Mesendoderm (in vitro differentiated cells): Measurements from ENCODE around the gene SPIN3.

ENCODE experiments used
- DNase-seq: peaks from one replicate; pipeline ENCODE4 v3.0.0; 2013
- H2AK5ac ChIP-seq: 2 replicates; pipeline ENCODE4 v1.6.1; 2013; ENCODE audit warnings: low read length, inconsistent platforms
- H2BK120ac ChIP-seq: 2 replicates; pipeline ENCODE4 v1.6.1; 2013; ENCODE audit warnings: low read depth, mild to moderate bottlenecking, low read length, moderate library complexity, mixed read lengths
- H2BK15ac ChIP-seq: replicated peaks from 2 replicates; pipeline ENCODE4 v1.6.1; 2013; ENCODE audit warnings: low read depth, mild to moderate bottlenecking, moderate library complexity
- H2BK5ac ChIP-seq: 2 replicates; pipeline ENCODE4 v1.6.1; 2013; ENCODE audit warnings: low read length, inconsistent platforms
- H3K18ac ChIP-seq: 2 replicates; pipeline ENCODE4 v1.6.1; 2013; ENCODE audit warnings: mild to moderate bottlenecking, low read length, mixed read lengths
- H3K23ac ChIP-seq: one replicate; pipeline ENCODE4 v1.6.1; 2013; ENCODE audit warnings: low read length
- H3K27ac ChIP-seq: 2 replicates; pipeline ENCODE4 v1.5.1; 2013; ENCODE audit warnings: low read depth, mild to moderate bottlenecking, inconsistent platforms, low read length, moderate library complexity
- H3K27me3 ChIP-seq: 2 replicates; pipeline ENCODE4 v1.6.1; 2013; ENCODE audit warnings: low read length, control low read depth, mild to moderate bottlenecking, inconsistent platforms; ENCODE audit not compliant: insufficient read depth, poor library complexity
- H3K36me3 ChIP-seq: 2 replicates; pipeline ENCODE4 v1.6.1; 2013; ENCODE audit warnings: low read length, inconsistent platforms; ENCODE audit not compliant: control insufficient read depth, insufficient read depth
- H3K4ac ChIP-seq: one replicate; pipeline ENCODE4 v1.6.1; 2013; ENCODE audit warnings: low read depth, mild to moderate bottlenecking, low read length, moderate library complexity
- H3K4me1 ChIP-seq: 2 replicates; pipeline ENCODE4 v1.6.1; 2013; ENCODE audit warnings: low read depth, low read length, inconsistent platforms; ENCODE audit not compliant: control insufficient read depth
- H3K4me2 ChIP-seq: 2 replicates; pipeline ENCODE4 v1.6.1; 2013; ENCODE audit warnings: low read length
- H3K4me3 ChIP-seq: 2 replicates; pipeline ENCODE4 v1.5.1; 2013; ENCODE audit warnings: mild to moderate bottlenecking, low read length
- H3K56ac ChIP-seq: one replicate; pipeline ENCODE4 v1.6.1; 2013; ENCODE audit warnings: low read length
- H3K79me1 ChIP-seq: 2 replicates; pipeline ENCODE4 v1.6.1; 2013; ENCODE audit warnings: low read length, inconsistent platforms
- H3K79me2 ChIP-seq: 2 replicates; pipeline ENCODE4 v1.6.1; 2013; ENCODE audit warnings: mild to moderate bottlenecking, low read length; ENCODE audit not compliant: control insufficient read depth, insufficient read depth
- H3K9ac ChIP-seq: 2 replicates; pipeline ENCODE4 v1.6.1; 2013; ENCODE audit warnings: low read length, inconsistent platforms
- H4K5ac ChIP-seq: one replicate; pipeline ENCODE4 v1.6.1; 2013; ENCODE audit warnings: low read length
- H4K8ac ChIP-seq: one replicate; pipeline ENCODE4 v1.6.1; 2013; ENCODE audit warnings: low read depth, mild to moderate bottlenecking, control low read depth, low read length, moderate library complexity
- WGBS: extraction: QIAGEN DNeasy Blood & Tissue Kit; methylation state at CpG from one replicate; pipeline ENCODE4 v1.1.7; 2013; ENCODE audit warnings: low lambda C conversion rate, missing lambda C conversion rate; ENCODE audit not compliant: insufficient coverage; ENCODE audit errors: extremely low coverage; 5-methylcytosine and 5-hydroxymethylcytosine counted together

SPIN3 gene

DNA sequence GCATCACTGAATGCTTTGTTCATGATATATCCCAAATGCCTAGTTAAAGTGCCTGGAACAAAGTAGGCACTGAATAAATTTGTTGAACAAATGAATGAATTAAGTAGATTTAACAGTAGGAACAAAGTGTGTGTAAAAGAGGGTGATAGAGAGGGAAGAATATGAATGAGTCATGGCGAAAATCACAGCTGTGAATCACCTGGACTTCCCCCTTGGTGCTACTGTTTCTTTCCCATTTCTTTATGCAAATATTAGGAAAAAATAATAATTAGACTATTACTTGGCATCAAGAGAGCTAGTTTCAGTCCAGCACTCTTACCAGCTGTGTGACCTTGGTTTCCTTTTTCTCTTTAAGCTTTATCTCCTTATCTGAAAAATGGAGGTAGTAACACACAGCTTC, 9.2 kb downstream of the SPIN3 start:
- Histone ChIP-seq H3K27ac (no peak overlapping the region), H4K5ac (no peak overlapping the region), H3K56ac (no peak overlapping the region), H3K18ac (no peak overlapping the region), H2BK120ac (no peak overlapping the region), H4K8ac (no peak overlapping the region), H3K36me3 (no peaks in the 10 kb centered on the region), H3K79me2 (no peaks in the 10 kb centered on the region), H2BK5ac (no peak overlapping the region), H3K4me2 (no peak overlapping the region), H2AK5ac (no peak overlapping the region), H3K79me1 (no peaks in the 10 kb centered on the region), H2BK15ac (no peak overlapping the region), H3K4ac (no peak overlapping the region), H3K4me3 (no peak overlapping the region), H3K27me3 (no peaks in the 10 kb centered on the region), H3K4me1 (no peaks in the 10 kb centered on the region), H3K9ac (no peak overlapping the region), H3K23ac (no peak overlapping the region)
- no CpG with 5 or more reads among the region's 1 CpG for WGBS
- DNase-seq = no peak

- Histone ChIP-seq H3K9ac (no peak overlapping the region), H3K4me3 (no peak overlapping the region), H3K79me2 (no peaks in the 10 kb centered on the region), H3K23ac (no peak overlapping the region), H3K36me3 (no peaks in the 10 kb centered on the region), H3K56ac (no peak overlapping the region), H3K18ac (no peak overlapping the region), H2BK15ac (no peak overlapping the region), H4K5ac (no peak overlapping the region), H2AK5ac (no peak overlapping the region), H3K4me1 (no peaks in the 10 kb centered on the region), H3K4ac (no peak overlapping the region), H2BK5ac (no peak overlapping the region), H4K8ac (no peak overlapping the region), H3K79me1 (no peaks in the 10 kb centered on the region), H3K27me3 (no peaks in the 10 kb centered on the region), H2BK120ac (no peak overlapping the region), H3K27ac (no peak overlapping the region), H3K4me2 (no peak overlapping the region)
- WGBS = no CpG with 5 or more reads among the region's 1 CpG
- DNase-seq = peak; percentile 62
Observed at GRCh38 chrX:56978172-56978571, 17.2 kb downstream of the SPIN3 start.

DNA sequence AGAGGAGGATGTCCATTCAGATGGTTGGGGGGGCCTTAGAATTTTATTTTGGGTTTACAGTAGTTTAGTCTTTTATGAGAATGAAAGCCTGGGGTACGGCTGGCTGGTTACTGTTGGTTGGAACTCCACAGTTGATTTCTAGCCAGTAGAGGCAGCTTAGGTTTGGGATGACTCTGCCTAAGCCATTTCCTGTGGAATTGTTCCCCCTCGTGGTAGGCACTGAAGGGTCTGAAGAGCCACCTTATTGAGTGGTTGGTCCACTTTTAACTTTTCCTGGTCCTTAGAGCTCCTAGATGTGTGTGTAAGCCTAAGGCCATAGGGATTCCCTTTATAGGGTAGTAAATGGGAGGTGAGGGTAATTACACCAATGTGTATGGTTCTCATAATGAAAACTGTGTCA, 19.7 kb downstream of the SPIN3 start:
- no peak overlapping the region for H3K9ac ChIP-seq
- no peak overlapping the region for H3K4ac ChIP-seq
- no peak overlapping the region for H3K4me3 ChIP-seq
- H3K79me1 ChIP-seq = no peaks in the 10 kb centered on the region
- H3K27me3 ChIP-seq = no peaks in the 10 kb centered on the region
- H3K23ac ChIP-seq = no peak overlapping the region
- no peaks in the 10 kb centered on the region for H3K79me2 ChIP-seq
- no peak overlapping the region for H3K18ac ChIP-seq
- WGBS = no CpG with 5 or more reads among the region's 2 CpGs
- H3K4me2 ChIP-seq = no peak overlapping the region
- H3K27ac ChIP-seq = no peak overlapping the region
- H4K8ac ChIP-seq = no peak overlapping the region
- no peak overlapping the region for H2AK5ac ChIP-seq
- H3K4me1 ChIP-seq = no peaks in the 10 kb centered on the region
- no peak overlapping the region for H2BK5ac ChIP-seq
- no peak overlapping the region for H2BK120ac ChIP-seq
- no peaks in the 10 kb centered on the region for H3K36me3 ChIP-seq
- no peak overlapping the region for H4K5ac ChIP-seq
- no peak overlapping the region for H2BK15ac ChIP-seq
- H3K56ac ChIP-seq = no peak overlapping the region
- DNase-seq = peak; percentile 16

DNA sequence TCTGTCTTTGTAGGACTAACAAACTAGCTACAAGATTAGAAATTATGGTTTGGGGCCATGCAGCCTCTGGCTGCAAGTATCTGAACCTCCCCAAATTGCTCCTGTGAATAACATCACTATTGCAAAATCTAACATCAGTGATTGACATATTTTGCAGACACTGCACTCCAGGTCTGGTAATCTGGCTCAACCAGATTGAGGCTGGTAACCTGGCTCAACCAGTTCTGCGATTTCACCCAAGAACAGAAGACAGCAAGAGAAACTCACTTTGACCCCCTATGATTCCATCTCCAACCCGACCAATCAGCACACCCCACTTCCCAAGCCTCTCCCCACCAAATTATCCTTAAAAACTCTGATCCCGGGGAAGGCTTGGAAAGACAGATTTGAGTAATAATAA, 20.9 kb downstream of the SPIN3 start:
- DNase-seq = no peak
- Histone ChIP-seq H3K23ac (no peak overlapping the region), H2AK5ac (no peak overlapping the region), H3K4me2 (no peak overlapping the region), H3K27ac (no peak overlapping the region), H3K27me3 (no peaks in the 10 kb centered on the region), H3K79me2 (no peaks in the 10 kb centered on the region), H3K4me3 (no peak overlapping the region), H3K4me1 (no peaks in the 10 kb centered on the region), H2BK15ac (no peak overlapping the region), H4K8ac (no peak overlapping the region), H3K18ac (no peak overlapping the region), H3K56ac (no peak overlapping the region), H3K79me1 (no peaks in the 10 kb centered on the region), H2BK5ac (no peak overlapping the region), H3K4ac (no peak overlapping the region), H4K5ac (no peak overlapping the region), H3K36me3 (no peaks in the 10 kb centered on the region), H3K9ac (no peak overlapping the region), H2BK120ac (no peak overlapping the region)
- WGBS = no CpG with 5 or more reads among the region's 3 CpGs

GRCh38 chrX:56969559-56969958, 25.8 kb downstream of the SPIN3 start:
- no peak overlapping the region for H3K4ac ChIP-seq
- H3K4me3 ChIP-seq = no peak overlapping the region
- H2BK5ac ChIP-seq = no peak overlapping the region
- H3K79me1 ChIP-seq = no peaks in the 10 kb centered on the region
- no peaks in the 10 kb centered on the region for H3K36me3 ChIP-seq
- no peak overlapping the region for H3K27ac ChIP-seq
- no peaks in the 10 kb centered on the region for H3K27me3 ChIP-seq
- no peak overlapping the region for H4K8ac ChIP-seq
- H2BK15ac ChIP-seq = no peak overlapping the region
- no peak overlapping the region for H3K23ac ChIP-seq
- H3K9ac ChIP-seq = no peak overlapping the region
- no peak for DNase-seq
- H3K56ac ChIP-seq = no peak overlapping the region
- no peak overlapping the region for H4K5ac ChIP-seq
- H3K4me2 ChIP-seq = no peak overlapping the region
- no peak overlapping the region for H2BK120ac ChIP-seq
- H3K79me2 ChIP-seq = no peaks in the 10 kb centered on the region
- H2AK5ac ChIP-seq = no peak overlapping the region
- H3K4me1 ChIP-seq = no peaks in the 10 kb centered on the region
- no peak overlapping the region for H3K18ac ChIP-seq

- no peak overlapping the region for H2BK5ac ChIP-seq
- no peak overlapping the region for H4K8ac ChIP-seq
- no peaks in the 10 kb centered on the region for H3K79me1 ChIP-seq
- no peak overlapping the region for H4K5ac ChIP-seq
- no peak overlapping the region for H3K56ac ChIP-seq
- H2BK15ac ChIP-seq = no peak overlapping the region
- H3K9ac ChIP-seq = no peak overlapping the region
- H3K27ac ChIP-seq = no peak overlapping the region
- H3K27me3 ChIP-seq = no peaks in the 10 kb centered on the region
- no peaks in the 10 kb centered on the region for H3K79me2 ChIP-seq
- no peak overlapping the region for H3K18ac ChIP-seq
- H3K4me1 ChIP-seq = no peaks in the 10 kb centered on the region
- H3K23ac ChIP-seq = no peak overlapping the region
- H2BK120ac ChIP-seq = no peak overlapping the region
- no peaks in the 10 kb centered on the region for H3K36me3 ChIP-seq
- no peak overlapping the region for H3K4ac ChIP-seq
- H3K4me3 ChIP-seq = no peak overlapping the region
- no peak overlapping the region for H2AK5ac ChIP-seq
- H3K4me2 ChIP-seq = no peak overlapping the region
- no CpG with 5 or more reads among the region's 1 CpG for WGBS
- no peak for DNase-seq
Observed at GRCh38 chrX:56968980-56969379, 26.4 kb downstream of the SPIN3 start.
